ENCODE results near the gene SRSF2.
"Not testable (repeated sequence)": the region's sequence is repeated elsewhere in the genome, so short reads cannot be mapped to it uniquely, and the experiment has no call there.

SRSF2 gene

GRCh38 chr17:76720941-76721340, 16.2 kb downstream of the SRSF2 start:
- DNase-seq (ENCODE audit: low read depth in 2 of 2) = no peak

- no peak for DNase-seq (ENCODE audit: low read depth in 2 of 2)
Observed at GRCh38 chr17:76720211-76720610, 16.9 kb downstream of the SRSF2 start.

GRCh38 chr17:76718516-76718915, 18.6 kb downstream of the SRSF2 start:
- no peak for DNase-seq (ENCODE audit: low read depth in 2 of 2)

GRCh38 chr17:76716839-76717215, 20.3 kb downstream of the SRSF2 start:
- no peak for DNase-seq (ENCODE audit: low read depth in 2 of 2)

- DNase-seq (ENCODE audit: low read depth in 2 of 2) = no peak
Observed at GRCh38 chr17:76716146-76716838, 20.8 kb downstream of the SRSF2 start.

- no peak for DNase-seq (ENCODE audit: low read depth in 2 of 2)
Observed at GRCh38 chr17:76715496-76715830, 21.7 kb downstream of the SRSF2 start.

GRCh38 chr17:76714822-76715495, 22.2 kb downstream of the SRSF2 start:
- DNase-seq (ENCODE audit: low read depth in 2 of 2) = peak; percentile 72 to 73

GRCh38 chr17:76714336-76714735, 22.8 kb downstream of the SRSF2 start:
- no peak for DNase-seq (ENCODE audit: low read depth in 2 of 2)

- DNase-seq (ENCODE audit: low read depth in 2 of 2) = no peak
Observed at GRCh38 chr17:76713765-76714164, 23.4 kb downstream of the SRSF2 start.

GRCh38 chr17:76712321-76712720, 24.8 kb downstream of the SRSF2 start:
- DNase-seq (ENCODE audit: low read depth in 2 of 2) = not testable (repeated sequence)

GRCh38 chr17:76710863-76711611, 26.1 kb downstream of the SRSF2 start, which contains the start of gene MXRA7:
Gene MXRA7 (minus strand): TSS chr17:76710965. CDS start chr17:76710946, 19 bp downstream.
- DNase-seq (ENCODE audit: low read depth in 2 of 2) = peak; percentile 43 to 50

GRCh38 chr17:76709951-76710862, 26.9 kb downstream of the SRSF2 start:
- DNase-seq (ENCODE audit: low read depth in 2 of 2) = not testable (repeated sequence)

GRCh38 chr17:76709077-76709950, 27.8 kb downstream of the SRSF2 start:
- DNase-seq (ENCODE audit: low read depth in 2 of 2) = no peak

GRCh38 chr17:76707985-76708807, 28.9 kb downstream of the SRSF2 start:
- no peak for DNase-seq (ENCODE audit: low read depth in 2 of 2)

- DNase-seq (ENCODE audit: low read depth in 2 of 2) = no peak
Observed at GRCh38 chr17:76706817-76707216, 30.3 kb downstream of the SRSF2 start.

GRCh38 chr17:76704805-76705204, 32.3 kb downstream of the SRSF2 start:
- DNase-seq (ENCODE audit: low read depth in 2 of 2) = no peak

GRCh38 chr17:76702941-76703637, 34.0 kb downstream of the SRSF2 start:
- no peak for DNase-seq (ENCODE audit: low read depth in 2 of 2)

- DNase-seq (ENCODE audit: low read depth in 2 of 2) = no peak
Observed at GRCh38 chr17:76702076-76702475, 35.1 kb downstream of the SRSF2 start.

- DNase-seq (ENCODE audit: low read depth in 2 of 2) = no peak
Observed at GRCh38 chr17:76701471-76701967, 35.6 kb downstream of the SRSF2 start.

Data from stimulated activated CD4-positive, alpha-beta T cell treated with anti-CD3 and anti-CD28 coated beads, Interleukin-1b, Interleukin-23, amount 100 ng/mL, for 4 hours (primary cell).